Measurements from ENCODE around the gene NCOA1. TPM values are rescaled to one million over a fixed set of nuclear protein-coding genes. Genes with fewer than 3 reads are reported as not detected.
A peak's percentile ranks its signal among the peaks of the same experiment; 100 is the strongest.

NCOA1 gene
- total and polyA plus RNA-seq, 2 experiments from 2014 or later: 32.5 to 51.7 TPM

GRCh38 chr2:24451805-24452501, 39.1 kb upstream of the NCOA1 start:
- no peak overlapping the region for H3K4me3 ChIP-seq
- H3K9me2 ChIP-seq (replicated peaks; ENCODE audit: insufficient read depth): no peaks in the 10 kb centered on the region
- no peaks in the 10 kb centered on the region for H4K20me1 ChIP-seq (ENCODE audit: insufficient read depth, poor library complexity, severe bottlenecking)
- H3K27me3 ChIP-seq: no peaks in the 10 kb centered on the region
- no peak overlapping the region for H3K4me2 ChIP-seq
- TF ChIP-seq EZH2phosphoT487 (IDR thresholded peaks at IDR 0.05; ENCODE audit: low read depth, severe bottlenecking, unreplicated experiment) (no peak), EZH2 (IDR thresholded peaks at IDR 0.05; ENCODE audit: borderline replicate concordance) (no peak)
- TF ChIP-seq, protein P1, sequence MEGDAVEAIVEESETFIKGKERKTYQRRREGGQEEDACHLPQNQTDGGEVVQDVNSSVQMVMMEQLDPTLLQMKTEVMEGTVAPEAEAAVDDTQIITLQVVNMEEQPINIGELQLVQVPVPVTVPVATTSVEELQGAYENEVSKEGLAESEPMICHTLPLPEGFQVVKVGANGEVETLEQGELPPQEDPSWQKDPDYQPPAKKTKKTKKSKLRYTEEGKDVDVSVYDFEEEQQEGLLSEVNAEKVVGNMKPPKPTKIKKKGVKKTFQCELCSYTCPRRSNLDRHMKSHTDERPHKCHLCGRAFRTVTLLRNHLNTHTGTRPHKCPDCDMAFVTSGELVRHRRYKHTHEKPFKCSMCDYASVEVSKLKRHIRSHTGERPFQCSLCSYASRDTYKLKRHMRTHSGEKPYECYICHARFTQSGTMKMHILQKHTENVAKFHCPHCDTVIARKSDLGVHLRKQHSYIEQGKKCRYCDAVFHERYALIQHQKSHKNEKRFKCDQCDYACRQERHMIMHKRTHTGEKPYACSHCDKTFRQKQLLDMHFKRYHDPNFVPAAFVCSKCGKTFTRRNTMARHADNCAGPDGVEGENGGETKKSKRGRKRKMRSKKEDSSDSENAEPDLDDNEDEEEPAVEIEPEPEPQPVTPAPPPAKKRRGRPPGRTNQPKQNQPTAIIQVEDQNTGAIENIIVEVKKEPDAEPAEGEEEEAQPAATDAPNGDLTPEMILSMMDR (IDR thresholded peaks at IDR 0.05; ENCODE audit: poor library complexity): no peak
- WGBS (ENCODE audit: low lambda C conversion rate, missing lambda C conversion rate): 85% methylated on average over 7 of the region's 7 CpGs
- no peaks in the 10 kb centered on the region for H3K79me2 ChIP-seq
- no peak overlapping the region for H2AFZ ChIP-seq
- H3K9me3 ChIP-seq (ENCODE audit: low read depth): no peaks in the 10 kb centered on the region
- no peaks in the 10 kb centered on the region for H3K4me1 ChIP-seq (ENCODE audit: insufficient read depth)
- H3K27ac ChIP-seq: no peak overlapping the region
- DNase-seq (ENCODE audit: low spot score): no peak
- no peaks in the 10 kb centered on the region for H3K36me3 ChIP-seq (replicated peaks; ENCODE audit: insufficient read depth, low read depth)

- 85% methylated on average over 4 of the region's 4 CpGs for WGBS (ENCODE audit: low lambda C conversion rate, missing lambda C conversion rate)
- Histone ChIP-seq H3K27ac (no peak overlapping the region), H3K36me3 (replicated peaks; ENCODE audit: insufficient read depth, low read depth) (no peaks in the 10 kb centered on the region), H3K79me2 (no peaks in the 10 kb centered on the region), H3K27me3 (no peaks in the 10 kb centered on the region), H3K4me2 (no peak overlapping the region), H3K9me2 (replicated peaks; ENCODE audit: insufficient read depth) (no peaks in the 10 kb centered on the region), H3K9me3 (ENCODE audit: low read depth) (no peaks in the 10 kb centered on the region), H4K20me1 (ENCODE audit: insufficient read depth, poor library complexity, severe bottlenecking) (no peaks in the 10 kb centered on the region), H2AFZ (no peak overlapping the region), H3K4me3 (no peak overlapping the region), H3K4me1 (ENCODE audit: insufficient read depth) (no peaks in the 10 kb centered on the region)
- no peak for TF ChIP-seq EZH2 (IDR thresholded peaks at IDR 0.05; ENCODE audit: borderline replicate concordance)
- no peak for DNase-seq (ENCODE audit: low spot score)
Observed at GRCh38 chr2:24452502-24452885, 38.6 kb upstream of the NCOA1 start.

DNA sequence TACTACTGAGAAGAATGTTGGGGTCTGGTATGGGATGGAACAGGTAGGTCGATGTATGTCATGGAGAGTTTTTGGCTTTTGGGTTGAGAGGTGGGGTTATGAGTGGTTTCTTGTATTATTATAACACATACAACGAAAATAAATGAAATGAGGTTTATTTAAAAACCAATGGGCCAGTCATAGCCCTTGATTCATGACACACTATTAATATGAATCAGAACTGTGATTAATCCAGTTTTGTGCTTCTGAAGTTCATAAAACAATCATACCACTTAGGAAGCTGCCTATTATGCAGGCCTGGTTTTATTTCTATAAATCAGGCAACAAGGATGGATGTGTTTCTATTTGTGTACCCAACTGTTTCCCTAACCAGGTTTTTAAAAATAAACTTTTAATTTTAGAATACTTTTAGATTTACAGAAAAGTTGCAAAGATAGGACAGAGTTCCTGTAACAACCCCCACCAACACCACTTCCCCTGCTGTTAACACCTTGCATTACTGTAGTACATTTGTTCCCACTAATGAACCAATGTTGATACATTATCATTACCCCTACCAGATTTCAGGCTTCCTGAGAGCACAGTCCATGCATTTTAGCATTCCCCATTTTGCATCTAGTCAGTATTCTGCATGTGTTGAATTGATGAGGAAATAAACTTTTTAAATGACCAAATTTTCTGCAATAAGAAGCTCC, 37.5 kb upstream of the NCOA1 start:
- 91% methylated on average over 2 of the region's 2 CpGs for WGBS (ENCODE audit: low lambda C conversion rate, missing lambda C conversion rate)
- TF ChIP-seq EZH2 (IDR thresholded peaks at IDR 0.05; ENCODE audit: borderline replicate concordance): no peak
- no peak for TF ChIP-seq EZH2phosphoT487 (IDR thresholded peaks at IDR 0.05; ENCODE audit: low read depth, severe bottlenecking, unreplicated experiment)
- TF ChIP-seq, protein P1 (IDR thresholded peaks at IDR 0.05; ENCODE audit: poor library complexity): no peak
- peak overlapping the region; percentile 66 for H3K4me2 ChIP-seq
- peak overlapping the region; percentile 38 for H2AFZ ChIP-seq
- no peaks in the 10 kb centered on the region for H3K9me3 ChIP-seq (ENCODE audit: low read depth)
- H3K4me3 ChIP-seq: no peak overlapping the region
- H3K36me3 ChIP-seq (replicated peaks; ENCODE audit: insufficient read depth, low read depth): no peaks in the 10 kb centered on the region
- no peaks in the 10 kb centered on the region for H3K79me2 ChIP-seq
- no peaks in the 10 kb centered on the region for H3K4me1 ChIP-seq (ENCODE audit: insufficient read depth)
- no peaks in the 10 kb centered on the region for H3K9me2 ChIP-seq (replicated peaks; ENCODE audit: insufficient read depth)
- H3K27me3 ChIP-seq: no peaks in the 10 kb centered on the region
- no peak for DNase-seq (ENCODE audit: low spot score)
- H3K27ac ChIP-seq: peak overlapping the region; percentile 76
- no peaks in the 10 kb centered on the region for H4K20me1 ChIP-seq (ENCODE audit: insufficient read depth, poor library complexity, severe bottlenecking)

DNA sequence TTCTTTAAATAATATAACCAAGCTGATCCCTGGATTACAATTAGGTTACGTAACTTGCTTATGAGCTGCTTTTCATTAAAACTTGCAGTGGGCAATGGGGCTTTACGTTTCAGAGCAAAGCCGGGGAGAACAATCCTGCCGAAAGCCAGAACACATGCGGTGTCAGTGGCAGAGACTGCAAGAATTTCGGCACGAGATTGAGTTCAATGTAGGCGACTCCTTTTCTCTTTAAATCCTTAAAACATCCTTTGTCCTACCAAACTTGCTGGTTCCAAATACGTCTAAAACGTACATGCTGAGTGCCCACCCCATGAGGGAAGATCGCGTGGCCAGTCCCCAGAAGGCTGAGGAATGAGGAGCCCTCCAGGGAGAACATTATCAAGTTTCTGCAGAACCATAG, 36.8 kb upstream of the NCOA1 start:
- TF ChIP-seq EZH2 (IDR thresholded peaks at IDR 0.05; ENCODE audit: borderline replicate concordance) (no peak), EZH2phosphoT487 (IDR thresholded peaks at IDR 0.05; ENCODE audit: low read depth, severe bottlenecking, unreplicated experiment) (no peak)
- TF ChIP-seq, protein P1 (IDR thresholded peaks at IDR 0.05; ENCODE audit: poor library complexity): no peak
- Histone ChIP-seq H3K9me3 (ENCODE audit: low read depth) (no peaks in the 10 kb centered on the region), H3K9me2 (replicated peaks; ENCODE audit: insufficient read depth) (no peaks in the 10 kb centered on the region), H3K27me3 (no peaks in the 10 kb centered on the region), H3K4me1 (ENCODE audit: insufficient read depth) (no peaks in the 10 kb centered on the region), H3K36me3 (replicated peaks; ENCODE audit: insufficient read depth, low read depth) (no peaks in the 10 kb centered on the region), H2AFZ (peak overlapping the region; percentile 38), H3K27ac (peak overlapping the region; percentile 76), H4K20me1 (ENCODE audit: insufficient read depth, poor library complexity, severe bottlenecking) (no peaks in the 10 kb centered on the region), H3K79me2 (no peaks in the 10 kb centered on the region), H3K4me2 (peak overlapping the region; percentile 66), H3K4me3 (no peak overlapping the region)
- no peak for DNase-seq (ENCODE audit: low spot score)
- 38% methylated on average over 12 of the region's 12 CpGs for WGBS (ENCODE audit: low lambda C conversion rate, missing lambda C conversion rate)
